Small intestine (tissue), 7 donors: Measurements from ENCODE around the gene TNIK. TPM values are rescaled to one million over a fixed set of nuclear protein-coding genes. Genes with fewer than 3 reads are reported as not detected.
A peak's percentile ranks its signal among the peaks of the same experiment; 100 is the strongest.
"Not testable (repeated sequence)": the region's sequence is repeated elsewhere in the genome, so short reads cannot be mapped to it uniquely, and the experiment has no call there.

Source experiments
- DNase-seq, 2 donors: peaks; one replicate each; pipeline versions ENCODE4 v3.0.0 to v3.0.0-alpha.2; 2013
- FAIRE-seq: peaks from 2 replicates; lab custom pipeline; 2012; peaks lifted over from hg19 to GRCh38; lab: Jason Lieb, UNC
- H3K27ac ChIP-seq, 3 donors: one replicate each; pipeline ENCODE4 v1.5.1; 2013; ENCODE audit warnings: low read length in 2 of 3, mild to moderate bottlenecking in 2 of 3, control low read depth in 1 of 3, inconsistent platforms in 1 of 3, low read depth in 1 of 3, moderate library complexity in 1 of 3
- H3K27me3 ChIP-seq, 3 donors: one replicate each; pipeline ENCODE4 v1.6.1; 2013; ENCODE audit warnings: low read length in 3 of 3, inconsistent platforms in 1 of 3; ENCODE audit not compliant: control insufficient read depth in 3 of 3, insufficient read depth in 3 of 3
- H3K36me3 ChIP-seq, 3 donors: one replicate each; pipeline ENCODE4 v1.6.1; 2013; ENCODE audit warnings: low read length in 3 of 3, inconsistent platforms in 1 of 3, low read depth in 1 of 3, mild to moderate bottlenecking in 1 of 3, moderate library complexity in 1 of 3; ENCODE audit not compliant: control insufficient read depth in 3 of 3, insufficient read depth in 2 of 3
- H3K4me1 ChIP-seq, 3 donors: one replicate each; pipeline ENCODE4 v1.6.1; 2013; ENCODE audit warnings: low read length in 2 of 3, inconsistent platforms in 1 of 3, low read depth in 1 of 3, mild to moderate bottlenecking in 1 of 3, moderate library complexity in 1 of 3; ENCODE audit not compliant: control insufficient read depth in 3 of 3, insufficient read depth in 2 of 3
- H3K4me3 ChIP-seq, 3 donors: one replicate each; pipeline ENCODE4 v1.5.1; 2013; ENCODE audit warnings: low read length in 3 of 3, control low read depth in 1 of 3, inconsistent platforms in 1 of 3, low read depth in 1 of 3, mild to moderate bottlenecking in 1 of 3, moderate library complexity in 1 of 3
- H3K9me3 ChIP-seq, 2 donors: one replicate each; pipeline ENCODE4 v1.6.1; 2013; ENCODE audit warnings: low read depth in 1 of 2, low read length in 1 of 2; ENCODE audit not compliant: control insufficient read depth in 2 of 2, insufficient read depth in 1 of 2
- WGBS, 3 donors: extraction: QIAGEN DNeasy Blood & Tissue Kit; methylation state at CpG; one replicate each; pipeline ENCODE4 v1.1.7; 2013; 5-methylcytosine and 5-hydroxymethylcytosine counted together
- polyA plus RNA-seq, 4 donors: library from polyadenylated mRNA; stranded (reverse) in 3 of 4; unstranded in 1 of 4; fragments of 200-250 nt in 3 of 4; fragments of 120-200 nt in 1 of 4; gene quantifications; one replicate each; pipeline versions ENCODE4 v1.2.1 to v1.2.3, GENCODE V29; 2013
- donor health status: healthy with polysubstance abuse.
- donor health status: control.
- donor health status: control.
- donor health status: Bipolar disorder and iron deficiency.
- donor health status: healthy.

TNIK gene
- polyA plus RNA-seq, 4 donors: 14.9 to 38.7 (median 27.5) TPM

GRCh38 chr3:171287761-171288160, 172.4 kb downstream of the TNIK start:
- not testable (repeated sequence) for H3K4me3 ChIP-seq, FAIRE-seq
- 81 to 95% (median 88%) methylated on average over 3 of the region's 3 CpGs for WGBS, 3 donors

GRCh38 chr3:171286580-171287249, 173.5 kb downstream of the TNIK start:
- FAIRE-seq (no peak), DNase-seq (peak; percentile 28 to 38)
- H3K36me3 ChIP-seq: no peaks in the 10 kb centered on the region
- no peak overlapping the region for H3K4me3 ChIP-seq
- H3K27ac ChIP-seq: no peak overlapping the region
- no peaks in the 10 kb centered on the region for H3K27me3 ChIP-seq
- peaks cover 0 to 4% (median 0%) of the 10 kb centered on the region in 3 donors for H3K4me1 ChIP-seq
- no peaks in the 10 kb centered on the region for H3K9me3 ChIP-seq
- 68 to 85% (median 72%) methylated on average over 1 of the region's 1 CpG for WGBS, 3 donors

More at GRCh38 chr3:171287761-171288160, 172.4 kb downstream of the TNIK start:
- not testable (repeated sequence) for H3K9me3 ChIP-seq, H3K36me3 ChIP-seq, H3K4me1 ChIP-seq, DNase-seq, H3K27me3 ChIP-seq, H3K27ac ChIP-seq

GRCh38 chr3:171285287-171285686, 174.9 kb downstream of the TNIK start:
- Histone ChIP-seq H3K27ac (no peak overlapping the region), H3K4me3 (no peak overlapping the region), H3K4me1 (peaks cover 0 to 4% (median 0%) of the 10 kb centered on the region in 3 donors), H3K36me3 (no peaks in the 10 kb centered on the region), H3K9me3 (no peaks in the 10 kb centered on the region), H3K27me3 (no peaks in the 10 kb centered on the region)
- 51 to 76% (median 65%) methylated on average over 2 of the region's 2 CpGs for WGBS, 3 donors
- FAIRE-seq: no peak
- DNase-seq: no peak

GRCh38 chr3:171284308-171285075, 175.7 kb downstream of the TNIK start:
- peaks cover 0 to 4% (median 2%) of the 10 kb centered on the region in 3 donors for H3K4me1 ChIP-seq
- no peaks in the 10 kb centered on the region for H3K9me3 ChIP-seq
- 57 to 88% (median 70%) methylated on average over 5 of the region's 5 CpGs for WGBS, 3 donors
- no peaks in the 10 kb centered on the region for H3K27me3 ChIP-seq
- H3K4me3 ChIP-seq: no peak overlapping the region
- H3K36me3 ChIP-seq: no peaks in the 10 kb centered on the region
- FAIRE-seq (no peak), DNase-seq (no peak)
- H3K27ac ChIP-seq: no peak overlapping the region

- H3K27ac ChIP-seq: peak overlapping the region in 1 of 3 donors; percentile 45
- 81 to 92% (median 82%) methylated on average over 4 of the region's 4 CpGs for WGBS, 3 donors
- H3K4me1 ChIP-seq: peaks cover 0 to 4% (median 2%) of the 10 kb centered on the region in 3 donors
Observed at GRCh38 chr3:171283848-171284222, 176.4 kb downstream of the TNIK start.

GRCh38 chr3:171283183-171283847, 176.9 kb downstream of the TNIK start:
- H3K27ac ChIP-seq: peak overlapping the region in 1 of 3 donors; percentile 45
- WGBS, 3 donors: 79 to 92% (median 86%) methylated on average over 6 of the region's 6 CpGs
- no peak for FAIRE-seq

More at GRCh38 chr3:171283848-171284222, 176.4 kb downstream of the TNIK start:
- no peak overlapping the region for H3K4me3 ChIP-seq
- FAIRE-seq (no peak), DNase-seq (no peak)
- no peaks in the 10 kb centered on the region for H3K27me3 ChIP-seq
- no peaks in the 10 kb centered on the region for H3K9me3 ChIP-seq
- no peaks in the 10 kb centered on the region for H3K36me3 ChIP-seq

GRCh38 chr3:171282041-171282440, 178.2 kb downstream of the TNIK start:
- DNase-seq (no peak), FAIRE-seq (no peak)
- no peaks in the 10 kb centered on the region for H3K36me3 ChIP-seq
- H3K9me3 ChIP-seq: no peaks in the 10 kb centered on the region
- no peaks in the 10 kb centered on the region for H3K27me3 ChIP-seq
- H3K27ac ChIP-seq: no peak overlapping the region
- WGBS, 3 donors: 71 to 91% (median 89%) methylated on average over 4 of the region's 4 CpGs
- no peak overlapping the region for H3K4me3 ChIP-seq
- H3K4me1 ChIP-seq: peaks cover 0 to 7% (median 2%) of the 10 kb centered on the region in 3 donors

More at GRCh38 chr3:171283183-171283847, 176.9 kb downstream of the TNIK start:
- Histone ChIP-seq H3K9me3 (no peaks in the 10 kb centered on the region), H3K36me3 (no peaks in the 10 kb centered on the region), H3K4me3 (no peak overlapping the region), H3K4me1 (peaks cover 0 to 4% (median 2%) of the 10 kb centered on the region in 3 donors), H3K27me3 (no peaks in the 10 kb centered on the region)
- no peak for DNase-seq

- DNase-seq (no peak), FAIRE-seq (no peak)
- no peak overlapping the region for H3K4me3 ChIP-seq
- no peaks in the 10 kb centered on the region for H3K9me3 ChIP-seq
- peaks cover 0 to 7% (median 2%) of the 10 kb centered on the region in 3 donors for H3K4me1 ChIP-seq
- 73 to 91% (median 88%) methylated on average over 2 of the region's 2 CpGs for WGBS, 3 donors
- no peak overlapping the region for H3K27ac ChIP-seq
- no peaks in the 10 kb centered on the region for H3K36me3 ChIP-seq
- H3K27me3 ChIP-seq: no peaks in the 10 kb centered on the region
Observed at GRCh38 chr3:171281256-171281992, 178.8 kb downstream of the TNIK start.
